GM21390 (cell line): ENCODE data around the gene IGSF9B.
A peak's percentile ranks its signal among the peaks of the same experiment; 100 is the strongest.

Experiments
- ATAC-seq: cut with Tn5 transposase; IDR thresholded peaks from one replicate; pipeline ENCODE4 v1.9.1; 2021; ENCODE audit not compliant: unreplicated experiment

IGSF9B gene

GRCh38 chr11:133922078-133922870 is 34.5 kb downstream of the IGSF9B start:
- ATAC-seq: no peak

DNA sequence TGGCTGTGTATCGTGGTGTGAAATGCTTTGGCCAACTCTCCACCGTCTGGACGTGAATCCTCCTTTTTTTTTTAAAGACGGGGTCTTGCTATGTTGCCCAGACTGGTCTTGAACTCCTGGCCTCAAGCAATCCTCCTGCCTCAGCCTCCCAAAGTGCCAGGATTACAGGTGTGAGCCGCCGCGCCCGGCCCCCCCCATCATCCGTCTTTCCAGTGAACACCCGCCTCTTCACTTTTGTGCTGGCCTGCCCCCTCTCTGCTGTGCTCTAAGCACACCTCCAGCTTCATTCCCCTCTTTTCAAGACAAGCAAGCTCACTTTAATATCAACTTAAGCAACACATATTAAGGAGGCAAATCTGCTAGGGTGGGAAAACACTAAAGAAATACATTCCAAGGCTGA is 35.3 kb downstream of the IGSF9B start:
- no peak for ATAC-seq

GRCh38 chr11:133921026-133921425 is 35.7 kb downstream of the IGSF9B start:
- ATAC-seq: no peak

GRCh38 chr11:133920109-133920990 is 36.4 kb downstream of the IGSF9B start:
- ATAC-seq: no peak

DNA sequence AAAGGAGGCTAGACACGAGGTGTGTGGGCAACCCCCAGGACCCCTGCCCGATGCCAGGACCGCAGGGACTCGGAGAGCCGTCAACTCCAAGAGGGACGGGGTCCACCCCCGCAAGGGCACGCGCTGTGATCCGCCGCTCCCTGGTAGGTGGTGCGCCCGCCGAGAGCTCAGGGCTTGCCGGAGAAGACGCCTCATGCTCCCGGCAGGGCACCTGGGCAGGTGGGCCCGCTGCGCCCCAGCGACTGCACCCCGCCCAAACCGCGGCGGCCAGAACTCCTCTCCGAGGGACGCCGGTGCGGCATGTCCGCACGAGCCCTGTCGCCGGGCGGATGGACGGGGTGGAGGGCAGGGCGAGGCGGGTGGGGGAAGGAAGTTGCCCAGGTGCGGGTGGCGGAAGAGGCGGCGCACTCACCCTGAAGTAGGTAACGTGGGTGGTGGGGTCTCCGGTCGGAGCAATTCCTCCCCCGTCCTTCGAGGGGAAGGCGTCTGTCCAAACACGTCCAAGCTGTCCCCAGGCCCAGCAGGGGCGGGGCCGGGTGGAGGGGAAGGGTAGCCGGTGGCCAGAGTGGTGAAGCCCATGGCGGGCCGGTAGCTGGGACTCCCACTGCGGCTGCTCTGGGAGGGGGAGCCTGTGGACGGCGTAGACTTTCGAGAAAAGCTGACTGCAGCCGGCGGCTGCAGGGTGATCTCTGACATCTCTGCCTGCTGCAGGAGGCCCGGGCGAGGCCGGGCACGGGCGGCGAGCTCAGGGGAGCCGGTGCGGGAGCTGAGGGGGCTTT is 37.2 kb downstream of the IGSF9B start:
- ATAC-seq: no peak

GRCh38 chr11:133918608-133919260 is 38.0 kb downstream of the IGSF9B start:
- no peak for ATAC-seq

DNA sequence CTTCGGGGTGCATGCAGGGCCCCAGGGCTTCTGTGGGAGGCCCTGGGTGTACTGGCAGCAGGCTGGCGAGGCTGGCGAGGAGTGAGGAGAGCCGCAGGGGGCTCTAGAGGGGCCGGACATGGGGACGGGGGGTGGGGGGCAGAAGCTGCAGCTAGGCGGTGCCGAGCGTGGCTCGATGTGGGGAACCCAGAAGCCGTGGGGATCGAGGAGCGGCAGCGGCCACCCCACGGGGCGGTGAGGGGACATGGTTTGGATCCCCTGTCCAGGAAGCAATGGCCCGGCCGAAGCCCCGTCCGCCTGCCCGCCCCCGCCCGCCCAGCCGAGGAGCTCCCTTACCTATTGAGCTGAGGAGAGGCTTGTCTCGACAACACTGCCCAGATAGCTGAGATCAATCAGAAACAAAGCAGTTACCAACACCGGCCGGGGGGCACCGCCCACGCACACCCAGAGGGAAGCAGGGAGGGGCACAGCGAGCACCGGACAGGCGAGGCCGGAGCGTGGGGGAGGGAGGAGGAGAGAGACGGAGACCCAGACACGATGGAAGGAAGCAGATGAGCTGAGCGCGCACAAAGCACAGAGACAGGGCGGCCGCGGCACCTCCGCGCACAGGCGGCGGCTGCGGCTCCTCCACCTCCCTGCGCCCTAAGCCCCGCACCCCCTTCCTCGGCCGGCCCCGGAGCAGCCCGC is 38.7 kb downstream of the IGSF9B start:
- no peak for ATAC-seq

DNA sequence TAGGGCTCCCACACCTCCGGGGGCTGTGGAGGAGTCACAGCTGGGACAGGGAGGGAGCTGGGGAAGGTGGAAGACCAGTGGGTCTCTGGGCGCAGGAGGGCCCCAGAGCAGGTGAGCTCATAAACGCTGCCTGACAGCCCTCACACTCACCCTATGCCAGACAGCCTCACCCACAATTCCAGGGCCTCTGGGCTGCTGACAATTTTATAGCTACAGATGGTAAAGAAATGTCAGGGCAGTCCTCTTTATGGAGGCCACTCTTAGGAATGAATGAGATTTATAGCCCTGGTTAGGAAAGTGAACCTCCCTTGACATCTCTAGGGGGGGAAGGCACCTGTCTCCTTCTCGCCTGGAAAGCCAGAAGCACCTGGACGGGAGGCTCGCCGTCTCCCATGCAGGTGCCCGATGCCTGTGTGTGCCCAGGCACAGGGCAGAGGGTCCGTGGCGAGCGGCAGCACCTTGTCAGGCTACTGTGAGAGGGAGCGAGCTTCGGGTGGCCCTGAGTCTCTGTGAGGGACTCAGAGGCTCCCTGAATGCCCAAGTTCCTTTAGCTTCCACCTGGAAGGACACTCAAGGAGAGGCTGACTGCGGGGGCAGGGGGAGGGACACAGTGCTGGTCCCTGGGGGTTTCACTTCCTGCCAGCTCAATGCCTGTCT is 39.9 kb downstream of the IGSF9B start:
- ATAC-seq: no peak

DNA sequence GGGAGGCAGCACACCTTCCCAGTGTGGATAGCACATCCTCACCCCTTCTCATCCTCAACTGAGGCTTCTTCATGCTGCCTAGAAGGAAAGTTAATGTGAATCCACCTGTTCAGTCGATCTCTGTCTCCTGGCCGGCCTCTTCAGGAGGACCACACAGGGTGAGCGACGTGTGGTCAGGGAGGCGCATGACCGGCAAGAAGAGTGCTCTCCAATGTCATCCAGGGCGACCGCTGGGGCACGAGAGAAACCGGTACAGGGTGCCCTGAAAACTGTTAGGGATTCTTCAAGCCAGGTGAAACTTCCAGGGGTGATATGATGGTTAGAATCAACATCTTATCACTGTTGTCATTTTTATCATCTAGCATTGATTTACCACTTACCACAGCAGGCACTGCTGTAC is 43.0 kb downstream of the IGSF9B start:
- no peak for ATAC-seq

DNA sequence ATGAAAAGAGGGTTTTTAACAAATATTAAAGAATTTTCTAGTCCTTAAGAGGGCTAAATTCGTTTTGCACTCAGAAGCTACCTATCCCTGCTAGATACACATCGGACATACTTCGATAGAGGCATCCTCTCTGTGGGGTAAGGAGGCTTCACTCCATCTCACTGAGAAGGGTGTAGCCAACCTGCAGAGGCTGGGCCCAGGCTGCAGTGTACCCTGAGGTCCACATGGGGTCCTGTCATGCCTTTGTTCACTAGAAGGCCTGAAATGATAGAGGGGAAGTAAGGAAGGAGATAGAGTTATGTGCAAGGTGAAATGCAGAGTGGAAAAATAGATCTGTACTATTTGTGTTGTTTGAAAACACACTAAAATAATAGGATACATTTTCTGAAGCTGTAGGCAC is 45.6 kb downstream of the IGSF9B start:
- peak; percentile 61 for ATAC-seq

GRCh38 chr11:133910101-133910500 is 46.7 kb downstream of the IGSF9B start:
- ATAC-seq: no peak

GRCh38 chr11:133908827-133909226 is 47.9 kb downstream of the IGSF9B start:
- no peak for ATAC-seq

- ATAC-seq: no peak
Observed at GRCh38 chr11:133907841-133908241, 48.9 kb downstream of the IGSF9B start.

DNA sequence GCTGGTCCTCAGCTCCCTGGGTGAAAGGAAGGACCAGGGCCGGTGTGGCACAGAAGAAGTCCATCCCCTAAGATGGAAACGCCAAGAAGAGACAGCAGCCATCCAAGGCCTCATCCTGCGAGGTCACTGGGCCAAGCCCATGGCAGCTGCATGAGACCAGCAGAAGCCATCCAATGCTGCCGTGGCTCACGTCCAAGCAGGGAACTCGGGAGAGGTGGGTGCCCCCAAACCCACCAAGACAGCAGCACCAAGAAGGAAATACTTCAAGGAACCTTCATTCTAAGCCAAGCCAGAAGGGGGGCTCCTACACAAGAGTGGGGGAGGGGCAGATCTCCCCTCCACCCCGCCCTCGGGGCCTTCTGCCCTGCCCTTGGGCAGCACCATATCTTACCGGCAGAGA is 49.6 kb downstream of the IGSF9B start:
- ATAC-seq: no peak

- no peak for ATAC-seq
Observed at GRCh38 chr11:133906746-133907145, 50.0 kb downstream of the IGSF9B start.

GRCh38 chr11:133906241-133906640 is 50.5 kb downstream of the IGSF9B start:
- ATAC-seq: no peak

DNA sequence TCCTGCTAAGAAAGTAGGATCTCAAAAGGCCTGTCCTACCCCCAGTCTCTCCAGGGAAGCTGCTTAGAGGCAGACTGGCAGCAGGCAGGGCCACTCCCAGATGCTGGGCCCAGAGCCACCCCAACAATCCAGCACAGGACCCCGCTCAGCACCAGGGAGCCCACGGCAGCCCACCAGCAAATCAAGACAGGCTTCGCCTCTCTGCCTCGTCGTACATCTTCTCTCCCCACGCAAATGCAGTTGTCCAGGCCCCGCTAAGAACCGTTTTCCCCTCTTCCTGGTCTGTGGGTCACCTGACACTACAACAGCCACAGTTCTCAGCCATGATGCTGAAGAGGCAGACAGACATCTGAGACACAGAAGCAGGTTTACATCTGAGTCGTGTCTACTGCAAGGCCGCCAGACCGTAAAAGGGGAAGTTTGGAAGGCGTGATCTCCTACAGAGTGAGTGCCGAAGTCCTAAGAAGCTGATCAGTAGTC is 51.1 kb downstream of the IGSF9B start:
- ATAC-seq: no peak

- no peak for ATAC-seq
Observed at GRCh38 chr11:133904818-133905515, 51.8 kb downstream of the IGSF9B start.
